H1 (cell line): ENCODE results near the gene IQCE. TPM values are rescaled to one million over a fixed set of nuclear protein-coding genes. Genes with fewer than 3 reads are reported as not detected.

Experiments
- CTCF ChIA-PET: fragments of 300-600 bp; sonication (Branson Sonifier 250); formaldehyde crosslinking; loops from one replicate; lab custom pipeline; 2021; ENCODE audit not compliant: partially characterized antibody; lab: Charles Lee
- POLR2A ChIA-PET: fragments of 300-600 bp; sonication (Branson Sonifier 250); formaldehyde crosslinking; loops from one replicate; lab custom pipeline; 2021; ENCODE audit warnings: inconsistent platforms; ENCODE audit not compliant: partially characterized antibody; lab: Charles Lee
- DNase-seq, 2 experiments: peaks; one replicate each; pipeline versions ENCODE4 v3.0.0 to v3.0.0-alpha.2; 2010 to 2022; ENCODE audit warnings: low spot score in 2 of 2, low read depth in 1 of 2, mixed read lengths in 1 of 2
- FAIRE-seq: peaks from 2 replicates; lab custom pipeline; 2011; peaks lifted over from hg19 to GRCh38; lab: Jason Lieb, UNC
- H2AFZ ChIP-seq: 2 replicates; pipeline ENCODE4 v1.8.1; 2012; ENCODE audit warnings: low read length, inconsistent platforms
- H2AK5ac ChIP-seq: 2 replicates; pipeline ENCODE4 v1.6.1; 2013; ENCODE audit warnings: low read depth, low read length
- H2BK120ac ChIP-seq: replicated peaks from 2 replicates; pipeline ENCODE3; 2013; ENCODE audit warnings: low read depth, low read length, inconsistent platforms
- H2BK12ac ChIP-seq: 2 replicates; pipeline ENCODE4 v1.6.1; 2013; ENCODE audit warnings: low read depth, low read length
- H2BK15ac ChIP-seq: 2 replicates; pipeline ENCODE4 v1.6.1; 2013; ENCODE audit warnings: low read length
- H2BK20ac ChIP-seq: 2 replicates; pipeline ENCODE4 v1.6.1; 2013; ENCODE audit warnings: low read length
- H2BK5ac ChIP-seq: 2 replicates; pipeline ENCODE4 v1.6.1; 2013; ENCODE audit warnings: low read depth, low read length
- H3K14ac ChIP-seq: 2 replicates; pipeline ENCODE4 v1.6.1; 2013; ENCODE audit warnings: inconsistent platforms; ENCODE audit not compliant: insufficient read length
- H3K18ac ChIP-seq: 2 replicates; pipeline ENCODE4 v1.6.1; 2013; ENCODE audit warnings: low read length; ENCODE audit errors: extremely low read depth
- H3K23ac ChIP-seq: 2 replicates; pipeline ENCODE4 v1.6.1; 2013; ENCODE audit warnings: inconsistent platforms; ENCODE audit not compliant: insufficient read length
- H3K23me2 ChIP-seq: 2 replicates; pipeline ENCODE4 v1.6.1; 2013; ENCODE audit warnings: low read depth, low read length
- H3K27ac ChIP-seq: 2 replicates; pipeline ENCODE4 v1.6.1; 2011; ENCODE audit warnings: low read depth, low read length, inconsistent platforms
- H3K27me3 ChIP-seq, 4 experiments: replicated peaks in 1 of 4; 1 replicate in 1 of 4; 2 replicates in 3 of 4; pipeline versions ENCODE4 v1.6.1 to v1.8.1; 2011 to 2013; ENCODE audit warnings: low read length in 3 of 4, mild to moderate bottlenecking in 3 of 4, inconsistent platforms in 2 of 4, mixed read lengths in 2 of 4, moderate library complexity in 1 of 4; ENCODE audit not compliant: control insufficient read depth in 3 of 4, insufficient read depth in 3 of 4; ENCODE audit errors: extremely low read depth in 1 of 4
- H3K36me3 ChIP-seq, 4 experiments: 2 replicates each; pipeline versions ENCODE4 v1.6.1 to v1.8.1; 2011 to 2013; ENCODE audit warnings: mild to moderate bottlenecking in 4 of 4, low read length in 3 of 4, moderate library complexity in 2 of 4, control low read depth in 1 of 4, inconsistent platforms in 1 of 4; ENCODE audit not compliant: insufficient read depth in 4 of 4, control insufficient read depth in 2 of 4
- H3K4ac ChIP-seq: replicated peaks from 2 replicates; pipeline ENCODE3; 2013; ENCODE audit warnings: low read length, low read depth, mixed read lengths, inconsistent platforms; ENCODE audit not compliant: insufficient read length
- H3K4me1 ChIP-seq, 4 experiments: replicated peaks in 1 of 4; 1 replicate in 1 of 4; 2 replicates in 3 of 4; pipeline versions ENCODE4 v1.6.1 to v1.8.1; 2011 to 2013; ENCODE audit warnings: low read length in 3 of 4, inconsistent platforms in 2 of 4, mixed read lengths in 1 of 4; ENCODE audit not compliant: insufficient read depth in 4 of 4, control insufficient read depth in 3 of 4
- H3K4me2 ChIP-seq, 2 experiments: 2 replicates each; pipeline versions ENCODE4 v1.6.1 to v1.8.1; 2011 to 2013; ENCODE audit warnings: low read depth in 2 of 2, low read length in 2 of 2, control low read depth in 1 of 2, inconsistent platforms in 1 of 2, mild to moderate bottlenecking in 1 of 2; ENCODE audit not compliant: insufficient read depth in 1 of 2
- H3K4me3 ChIP-seq, 4 experiments: fragments of 200-600, 300-600 bp in 1 of 4; sonication (generic), shearing (Covaris generic), sonication (Bioruptor Twin) in 1 of 4; 2 replicates each; pipeline versions ENCODE4 v1.5.1 to v1.8.1; 2011 to 2016; ENCODE audit warnings: low read length in 4 of 4, low read depth in 3 of 4, control low read depth in 2 of 4, inconsistent platforms in 2 of 4, mild to moderate bottlenecking in 2 of 4, mixed read lengths in 1 of 4, moderate library complexity in 1 of 4; ENCODE audit not compliant: insufficient read depth in 2 of 4; ENCODE audit errors: extremely low read depth in 1 of 4
- H3K56ac ChIP-seq: replicated peaks from 2 replicates; pipeline ENCODE3; 2013; ENCODE audit warnings: low read depth, mild to moderate bottlenecking, mixed read lengths, low read length, inconsistent platforms; ENCODE audit not compliant: insufficient read length
- H3K79me1 ChIP-seq: 2 replicates; pipeline ENCODE4 v1.6.1; 2013; ENCODE audit warnings: low read depth, low read length, control low read depth
- H3K79me2 ChIP-seq, 2 experiments: 2 replicates each; pipeline versions ENCODE4 v1.6.1 to v1.8.1; 2012 to 2013; ENCODE audit warnings: low read length in 2 of 2, mild to moderate bottlenecking in 2 of 2, inconsistent platforms in 1 of 2; ENCODE audit not compliant: insufficient read depth in 2 of 2, control insufficient read depth in 1 of 2
- H3K9ac ChIP-seq, 4 experiments: replicated peaks in 1 of 4; 1 replicate in 1 of 4; 2 replicates in 3 of 4; pipeline versions ENCODE4 v1.6.1 to v1.8.1; 2011 to 2013; ENCODE audit warnings: low read depth in 3 of 4, low read length in 3 of 4, control low read depth in 2 of 4, mild to moderate bottlenecking in 2 of 4, moderate library complexity in 2 of 4, inconsistent platforms in 1 of 4; ENCODE audit errors: extremely low read depth in 1 of 4
- H3K9me3 ChIP-seq, 2 experiments: 2 replicates each; pipeline versions ENCODE4 v1.6.1 to v1.8.1; 2012 to 2013; ENCODE audit warnings: mild to moderate bottlenecking in 2 of 2, moderate library complexity in 2 of 2, control low read depth in 1 of 2, inconsistent platforms in 1 of 2, low read depth in 1 of 2, low read length in 1 of 2, mixed read lengths in 1 of 2; ENCODE audit not compliant: insufficient read depth in 2 of 2
- H4K20me1 ChIP-seq, 2 experiments: replicated peaks in 1 of 2; 2 replicates each; pipeline versions ENCODE3 to v1.8.1; 2011 to 2013; ENCODE audit warnings: inconsistent platforms in 2 of 2, low read length in 2 of 2, mild to moderate bottlenecking in 1 of 2; ENCODE audit not compliant: insufficient read depth in 2 of 2, control insufficient read depth in 1 of 2
- H4K5ac ChIP-seq: 2 replicates; pipeline ENCODE4 v1.6.1; 2013; ENCODE audit warnings: low read length, low read depth, mixed read lengths, inconsistent platforms; ENCODE audit not compliant: insufficient read length
- H4K8ac ChIP-seq: 2 replicates; pipeline ENCODE4 v1.8.0; 2013; ENCODE audit warnings: mild to moderate bottlenecking, moderate library complexity, low read length, inconsistent platforms; ENCODE audit not compliant: insufficient read depth; ENCODE audit errors: extremely low read depth
- H4K91ac ChIP-seq: replicated peaks from 2 replicates; pipeline ENCODE3; 2013; ENCODE audit warnings: low read length, mixed read lengths, inconsistent platforms; ENCODE audit not compliant: insufficient read length
- POU5F1 ChIP-seq: IDR thresholded peaks from 2 replicates; pipeline ENCODE4 v1.6.1; 2011; ENCODE audit warnings: low read depth, mild to moderate bottlenecking, low read length, moderate library complexity
- WGBS, 2 experiments: shearing (Covaris generic) in 1 of 2; methylation state at CpG; one replicate each; pipeline versions ENCODE4 v1.1.6 to v1.1.7; 2013 to 2015; ENCODE audit warnings: low lambda C conversion rate in 2 of 2, mixed read lengths in 2 of 2, inconsistent platforms in 1 of 2, low coverage in 1 of 2, missing lambda C conversion rate in 1 of 2; ENCODE audit not compliant: insufficient replicate concordance in 2 of 2, insufficient coverage in 1 of 2, insufficient read length in 1 of 2; ENCODE audit errors: extremely low coverage in 1 of 2, missing lambda C conversion rate in 1 of 2; 5-methylcytosine and 5-hydroxymethylcytosine counted together
- polyA plus RNA-seq, 7 experiments: library from polyadenylated mRNA; depleted of rRNA in 3 of 7; stranded (reverse) in 5 of 7; unstranded in 2 of 7; fragments of >200 nt in 5 of 7; fragments of 200-250 nt in 2 of 7; gene quantifications; 1 replicate in 5 of 7; 2 replicates in 1 of 7; 4 replicates in 1 of 7; pipeline versions ENCODE4 v1.2.1 to v1.2.3, GENCODE V29; 2011 to 2013; ENCODE audit warnings: missing spikeins in 2 of 7, mixed read lengths in 2 of 7
- total RNA-seq: library from RNA; stranded (reverse); fragmentation: NEBNext Ultra II Directional; extraction: Animal tissue kit (Norgen Biotek cat#: 25700); gene quantifications from 2 replicates; pipeline ENCODE4 v1.2.1, GENCODE V29; 2021
- TF ChIP-seq, protein P1 (sequence below): IDR thresholded peaks from 2 replicates; pipeline ENCODE4 v1.6.1; 2011; ENCODE audit warnings: low read length, improper control_type of control experiment

The IQCE gene
- total and polyA plus RNA-seq, 2 of the 8 experiments (the other 6 are each of a cell fraction or from before 2014, with no cell fraction given), result 2.2 to 4.9 TPM

DNA sequence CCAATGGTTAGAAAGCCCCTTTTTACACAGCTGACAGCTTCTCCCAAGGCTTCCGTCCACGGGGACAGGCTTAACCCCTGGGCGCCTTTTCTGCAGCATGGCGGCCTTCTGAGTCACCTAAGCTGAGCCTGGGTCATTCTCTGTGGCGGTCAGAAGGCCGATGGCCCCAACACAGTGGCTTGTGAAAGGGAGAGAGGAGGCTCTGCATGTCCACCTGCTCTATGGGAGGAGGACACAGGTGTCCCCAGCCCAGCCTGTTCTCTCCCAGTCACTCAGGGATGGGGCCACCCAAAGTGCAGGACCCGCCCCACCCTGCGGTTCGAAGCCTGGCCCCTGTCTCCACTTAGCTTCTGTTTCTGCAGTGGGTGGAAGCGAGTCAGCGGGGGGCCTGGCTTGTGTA lies 52.6 kb downstream of the IQCE start:
- Histone ChIP-seq H3K27me3 (no peaks in the 10 kb centered on the region), H3K18ac (no peak overlapping the region; the same call in 1 of the 2 replicates), H3K4me2 (no peak overlapping the region), H3K4ac (no peak overlapping the region), H3K9ac (no peak overlapping the region), H3K14ac (no peak overlapping the region), H3K23ac (no peak overlapping the region), H3K4me1 (peaks cover 0 to 19% (median 14%) of the 10 kb centered on the region in 4 experiments; a peak in 6 of 7 replicates), H2BK12ac (no peak overlapping the region), H4K20me1 (no peaks in the 10 kb centered on the region), H4K91ac (no peak overlapping the region), H3K36me3 (no peaks in the 10 kb centered on the region), H3K9me3 (no peaks in the 10 kb centered on the region), H2BK15ac (no peak overlapping the region), H2BK120ac (no peak overlapping the region), H2AK5ac (no peak overlapping the region), H3K79me2 (no peaks in the 10 kb centered on the region), H2BK20ac (peak overlapping the region; percentile 72; the same call in 1 of the 2 replicates), H2BK5ac (no peak overlapping the region), H4K8ac (peak overlapping the region; percentile 9; the same call in 1 of the 2 replicates), H3K27ac (no peak overlapping the region), H4K5ac (no peak overlapping the region), H3K23me2 (no peaks in the 10 kb centered on the region), H3K56ac (no peak overlapping the region), H3K4me3 (no peak overlapping the region), H3K79me1 (no peaks in the 10 kb centered on the region; the same call in none of the 2 replicates), H2AFZ (no peak overlapping the region)
- WGBS, 2 experiments, result 97% methylated on average over 10 of the region's 11 CpGs; no CpG with 5 or more reads in 1 of the 2 experiments
- POLR2A ChIA-PET, result interaction anchor here (0.7 to 4.8 kb wide), 6 partner anchors 9 to 91 kb away, joined by 3 to 30 read pairs (median 4); partner anchors contain the start of gene TTYH3
- FAIRE-seq (no peak), DNase-seq (no peak)
- TF ChIP-seq, protein P1, sequence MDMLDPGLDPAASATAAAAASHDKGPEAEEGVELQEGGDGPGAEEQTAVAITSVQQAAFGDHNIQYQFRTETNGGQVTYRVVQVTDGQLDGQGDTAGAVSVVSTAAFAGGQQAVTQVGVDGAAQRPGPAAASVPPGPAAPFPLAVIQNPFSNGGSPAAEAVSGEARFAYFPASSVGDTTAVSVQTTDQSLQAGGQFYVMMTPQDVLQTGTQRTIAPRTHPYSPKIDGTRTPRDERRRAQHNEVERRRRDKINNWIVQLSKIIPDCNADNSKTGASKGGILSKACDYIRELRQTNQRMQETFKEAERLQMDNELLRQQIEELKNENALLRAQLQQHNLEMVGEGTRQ, result no peak
- TF ChIP-seq POU5F1, result no peak
- CTCF ChIA-PET, result interaction anchor here (0.8 to 4.4 kb wide), 14 partner anchors 9 to 162 kb away, joined by 3 to 28 read pairs (median 6); partner anchors contain the start of genes BRAT1 and TTYH3
